ENCODE results near the gene POLRMT. TPM values are rescaled to one million over a fixed set of nuclear protein-coding genes. Genes with fewer than 3 reads are reported as not detected.

Gene POLRMT
- total RNA-seq, 1 donor from 2014 or later: 45.3 TPM

- Histone ChIP-seq H2AFZ (ENCODE audit: low read depth, low read length) (no peak overlapping the region), H3K9ac (ENCODE audit: low read length) (no peak overlapping the region), H3K36me3 (ENCODE audit: insufficient read depth, low read length) (no peaks in the 10 kb centered on the region), H3K4me1 (ENCODE audit: insufficient read depth, low read length) (peaks cover 19% of the 10 kb centered on the region), H3K4me2 (ENCODE audit: low read length) (no peak overlapping the region), H3K27ac (ENCODE audit: low read depth, low read length) (no peak overlapping the region), H3K4me3 (ENCODE audit: insufficient read depth, low read depth, low read length) (no peak overlapping the region), H3K9me3 (ENCODE audit: insufficient read depth, low read depth, low read length) (no peaks in the 10 kb centered on the region), H3K79me2 (ENCODE audit: insufficient read depth, low read length) (no peaks in the 10 kb centered on the region), H4K20me1 (ENCODE audit: insufficient read depth, low read length) (peaks cover 5% of the 10 kb centered on the region), H3K27me3 (ENCODE audit: insufficient read depth, low read length) (no peaks in the 10 kb centered on the region)
- peaks cover 8% of the 10 kb centered on the region for H3K4me1 Mint-ChIP-seq (ENCODE audit: low read depth, unreplicated experiment)
- FAIRE-seq: no peak
- no peak for DNase-seq (ENCODE audit: low read depth)
- H3K27me3 Mint-ChIP-seq (ENCODE audit: low read depth, unreplicated experiment): no peaks in the 10 kb centered on the region
- H3K27ac Mint-ChIP-seq (ENCODE audit: unreplicated experiment): no peak overlapping the region
- peaks cover 6% of the 10 kb centered on the region for H3K36me3 Mint-ChIP-seq (ENCODE audit: low read depth, unreplicated experiment)
- H3K4me3 Mint-ChIP-seq (ENCODE audit: unreplicated experiment): no peak overlapping the region
- no peaks in the 10 kb centered on the region for H3K9me3 Mint-ChIP-seq (ENCODE audit: unreplicated experiment)
- TF ChIP-seq EZH2 (IDR thresholded peaks at IDR 0.05; ENCODE audit: insufficient read depth, low read length) (no peak), CTCF (IDR thresholded peaks at IDR 0.05; ENCODE audit: insufficient read depth, low read depth, low read length) (no peak)
These were observed 13.0 kb downstream of the POLRMT start for GRCh38 chr19:620166-620862.

GRCh38 chr19:619286-620002 is 13.9 kb downstream of the POLRMT start:
- H3K4me2 ChIP-seq (ENCODE audit: low read length): no peak overlapping the region
- Mint-ChIP-seq H3K4me1 (ENCODE audit: low read depth, unreplicated experiment) (peaks cover 8% of the 10 kb centered on the region), H3K27me3 (ENCODE audit: low read depth, unreplicated experiment) (no peaks in the 10 kb centered on the region), H3K36me3 (ENCODE audit: low read depth, unreplicated experiment) (peaks cover 9% of the 10 kb centered on the region), H3K4me3 (ENCODE audit: unreplicated experiment) (no peak overlapping the region), H3K9me3 (ENCODE audit: unreplicated experiment) (peaks cover under 1% of the 10 kb centered on the region), H3K27ac (ENCODE audit: unreplicated experiment) (no peak overlapping the region)
- H3K79me2 ChIP-seq (ENCODE audit: insufficient read depth, low read length): no peaks in the 10 kb centered on the region
- H3K27me3 ChIP-seq (ENCODE audit: insufficient read depth, low read length): no peaks in the 10 kb centered on the region
- H3K36me3 ChIP-seq (ENCODE audit: insufficient read depth, low read length): no peaks in the 10 kb centered on the region
- H3K9ac ChIP-seq (ENCODE audit: low read length): no peak overlapping the region
- TF ChIP-seq CTCF (IDR thresholded peaks at IDR 0.05; ENCODE audit: insufficient read depth, low read depth, low read length): no peak
- no peak for TF ChIP-seq EZH2 (IDR thresholded peaks at IDR 0.05; ENCODE audit: insufficient read depth, low read length)
- peaks cover 5% of the 10 kb centered on the region for H4K20me1 ChIP-seq (ENCODE audit: insufficient read depth, low read length)
- DNase-seq (ENCODE audit: low read depth): no peak
- H3K4me3 ChIP-seq (ENCODE audit: insufficient read depth, low read depth, low read length): no peak overlapping the region
- no peak overlapping the region for H3K27ac ChIP-seq (ENCODE audit: low read depth, low read length)
- H2AFZ ChIP-seq (ENCODE audit: low read depth, low read length): no peak overlapping the region
- no peak for FAIRE-seq
- H3K9me3 ChIP-seq (ENCODE audit: insufficient read depth, low read depth, low read length): no peaks in the 10 kb centered on the region
- H3K4me1 ChIP-seq (ENCODE audit: insufficient read depth, low read length): peaks cover 14% of the 10 kb centered on the region

All from astrocyte (in vitro differentiated cells and primary cell).